PC-9 (cell line): Measurements from ENCODE around the gene NMS. TPM values are rescaled to one million over a fixed set of nuclear protein-coding genes. Genes with fewer than 3 reads are reported as not detected.

Source experiments
- BruUV-seq: library from RNA; stranded (reverse); fragments of 400-500 nt; replicated peaks from 2 replicates; lab custom pipeline; 2021; lab: Mats Ljungman, UMichigan
- CTCF ChIA-PET: fragments of 300-600 bp; sonication (Branson Sonifier 250); formaldehyde crosslinking; loops from one replicate; lab custom pipeline; 2022; ENCODE audit warnings: antibody characterized with exemption; lab: Charles Lee
- POLR2A ChIA-PET: fragments of 300-600 bp; sonication (Branson Sonifier 250); formaldehyde crosslinking; loops from one replicate; lab custom pipeline; 2022; ENCODE audit warnings: antibody characterized with exemption; ENCODE audit not compliant: unreplicated experiment; lab: Charles Lee
- DNase-seq, 2 experiments: peaks; one replicate each; pipeline versions ENCODE4 v3.0.0 to v3.0.0-alpha.2; 2015 to 2022; ENCODE audit warnings: mixed read lengths in 1 of 2
- H2AFZ ChIP-seq: fragments of 200-600 bp; sonication (generic); 2 replicates; pipeline ENCODE4 v1.8.1; 2017; ENCODE audit warnings: antibody characterized with exemption
- H3F3A ChIP-seq: fragments of 200-600 bp; sonication (generic); 2 replicates; pipeline ENCODE4 v1.8.1; 2017; ENCODE audit warnings: antibody characterized with exemption, mild to moderate bottlenecking, low read depth; ENCODE audit not compliant: insufficient read depth
- H3K27ac ChIP-seq: fragments of 200-600 bp; sonication (generic); 2 replicates; pipeline ENCODE4 v1.6.1; 2016; ENCODE audit warnings: mixed run types
- H3K27me3 ChIP-seq: fragments of 200-600 bp; sonication (generic); 2 replicates; pipeline ENCODE4 v1.6.1; 2016; ENCODE audit warnings: low read depth, mixed run types; ENCODE audit not compliant: insufficient read depth
- H3K36me3 ChIP-seq: fragments of 200-600 bp; sonication (generic); 2 replicates; pipeline ENCODE4 v1.6.1; 2016; ENCODE audit warnings: low read depth, mixed run types
- H3K4me1 ChIP-seq: fragments of 200-600 bp; sonication (generic); replicated peaks from 2 replicates; pipeline ENCODE4 v1.6.1; 2016; ENCODE audit warnings: mixed run types; ENCODE audit not compliant: insufficient read depth
- H3K4me2 ChIP-seq: fragments of 200-600 bp; sonication (generic); 2 replicates; pipeline ENCODE4 v1.6.1; 2017; ENCODE audit warnings: mixed run types
- H3K4me3 ChIP-seq: fragments of 200-600 bp; sonication (generic); 2 replicates; pipeline ENCODE4 v1.6.1; 2016; ENCODE audit warnings: mixed run types
- H3K79me2 ChIP-seq: fragments of 200-600 bp; sonication (generic); 2 replicates; pipeline ENCODE4 v1.6.1; 2017; ENCODE audit warnings: low read depth, mixed run types
- H3K9me2 ChIP-seq: fragments of 200-600 bp; sonication (generic); 2 replicates; pipeline ENCODE4 v1.8.1; 2017; ENCODE audit warnings: mild to moderate bottlenecking; ENCODE audit not compliant: insufficient read depth
- H3K9me3 ChIP-seq: fragments of 200-600 bp; sonication (generic); 2 replicates; pipeline ENCODE4 v1.8.1; 2016; ENCODE audit warnings: low read depth; ENCODE audit not compliant: insufficient read depth
- H4K20me1 ChIP-seq: fragments of 200-600 bp; sonication (generic); 2 replicates; pipeline ENCODE4 v1.8.1; 2017; ENCODE audit not compliant: insufficient read depth
- CTCF ChIP-seq: fragments of 200-600 bp; sonication (generic); conservative IDR thresholded peaks from 2 replicates; pipeline ENCODE4 v1.6.1; 2017; ENCODE audit warnings: mixed run types, antibody characterized with exemption, mild to moderate bottlenecking, moderate library complexity
- EZH2 ChIP-seq: fragments of 200-600 bp; sonication (generic); IDR thresholded peaks from 2 replicates; pipeline ENCODE4 v1.8.0; 2017; ENCODE audit warnings: antibody characterized with exemption, low read depth
- intact Hi-C: fragments of 100-400 bp; cut with micrococcal nuclease; formaldehyde crosslinking; loops from one replicate; pipeline ENCODE4 v1.10.0; 2022; ENCODE audit not compliant: unreplicated experiment
- total RNA-seq: library from RNA; stranded (reverse); gene quantifications from 2 replicates; pipeline ENCODE4 v1.2.3, GENCODE V29; 2021

Gene NMS
- total RNA-seq, 1 experiment from 2014 or later, result not detected

DNA sequence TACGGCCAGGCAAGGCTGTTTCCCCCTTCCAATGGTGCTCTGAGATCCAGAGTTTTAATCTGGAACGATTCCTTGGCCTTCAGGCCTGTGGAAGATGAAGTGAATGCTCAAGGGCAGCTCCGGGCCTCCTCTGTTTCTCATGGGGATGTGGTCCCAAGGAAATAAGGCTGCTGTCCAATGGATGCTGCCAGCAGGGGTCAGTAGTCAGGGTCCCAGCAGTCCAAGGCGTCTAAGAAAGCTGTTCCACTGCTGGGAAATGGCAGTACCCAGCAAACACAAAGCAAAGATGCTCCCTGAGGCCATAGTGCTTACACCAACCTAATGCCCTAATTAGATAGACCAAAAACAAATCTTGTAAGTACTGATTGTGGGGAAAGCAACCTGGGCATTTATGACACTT lies 12.5 kb downstream of the NMS start:
- POLR2A ChIA-PET, result no interaction called here
- intact Hi-C loops, result no loop called here
- H2AFZ ChIP-seq, result no peak overlapping the region

DNA sequence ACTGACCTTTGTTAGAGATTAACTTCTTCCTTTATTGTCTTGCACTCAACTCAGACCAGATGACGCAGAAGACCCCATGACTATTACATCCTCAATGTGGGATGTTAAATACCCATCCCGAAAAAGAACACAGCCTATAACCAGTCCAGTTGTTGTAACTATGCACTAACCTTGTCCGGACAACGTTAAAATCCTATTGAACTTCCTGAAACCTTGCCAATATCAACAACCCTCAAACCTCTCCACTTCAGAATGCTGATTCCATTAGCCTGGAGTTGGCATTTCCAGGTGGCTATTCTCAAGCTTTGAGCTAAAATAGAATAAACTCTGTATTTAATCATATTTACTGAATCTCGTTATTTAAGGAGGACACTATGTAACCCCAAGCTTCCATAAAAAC lies 13.6 kb downstream of the NMS start:
- no peaks in the 10 kb centered on the region for H3K9me2 ChIP-seq
- ChIA-PET POLR2A (no interaction called here), CTCF (no interaction called here)
- no peak overlapping the region for H3K27ac ChIP-seq
- H3K4me2 ChIP-seq, result no peak overlapping the region
- no TSS peak for BruUV-seq
- no peak for TF ChIP-seq CTCF
- TF ChIP-seq EZH2, result no peak
- H3K79me2 ChIP-seq, result no peaks in the 10 kb centered on the region
- peaks cover 4% of the 10 kb centered on the region; the same call in 1 of the 2 replicates for H3K9me3 ChIP-seq
- no peak overlapping the region for H3K4me3 ChIP-seq
- intact Hi-C loops, result no loop called here
- DNase-seq, result no peak
- no peak overlapping the region for H2AFZ ChIP-seq
- H3K4me1 ChIP-seq, result no peaks in the 10 kb centered on the region
- peaks cover 96% of the 10 kb centered on the region for H3K27me3 ChIP-seq
- no peaks in the 10 kb centered on the region for H3F3A ChIP-seq
- H4K20me1 ChIP-seq, result no peaks in the 10 kb centered on the region
- H3K36me3 ChIP-seq, result no peaks in the 10 kb centered on the region

More for the DNA sequence above, 12.5 kb downstream of the NMS start:
- no peaks in the 10 kb centered on the region for H3K36me3 ChIP-seq
- no peak for DNase-seq
- no peaks in the 10 kb centered on the region for H3K4me1 ChIP-seq
- H3K4me3 ChIP-seq, result no peak overlapping the region
- TF ChIP-seq EZH2 (no peak), CTCF (no peak; the same call in 1 of the 2 replicates)
- H3K9me3 ChIP-seq, result peaks cover 4% of the 10 kb centered on the region; the same call in 1 of the 2 replicates
- H3F3A ChIP-seq, result no peaks in the 10 kb centered on the region
- no peak overlapping the region for H3K27ac ChIP-seq
- no peaks in the 10 kb centered on the region for H3K9me2 ChIP-seq
- H3K4me2 ChIP-seq, result no peak overlapping the region
- no peaks in the 10 kb centered on the region for H3K79me2 ChIP-seq
- no TSS peak for BruUV-seq
- peaks cover 98% of the 10 kb centered on the region for H3K27me3 ChIP-seq
- CTCF ChIA-PET, result no interaction called here
- H4K20me1 ChIP-seq, result no peaks in the 10 kb centered on the region

GRCh38 chr2:100484390-100484789 lies 14.1 kb downstream of the NMS start:
- intact Hi-C loops, result no loop called here
- no peak overlapping the region for H2AFZ ChIP-seq

More at GRCh38 chr2:100484390-100484789, 14.1 kb downstream of the NMS start:
- no peaks in the 10 kb centered on the region for H4K20me1 ChIP-seq
- no peak overlapping the region for H3K27ac ChIP-seq
- no TSS peak for BruUV-seq
- POLR2A ChIA-PET, result no interaction called here
- TF ChIP-seq CTCF, result no peak
- TF ChIP-seq EZH2, result no peak
- no peak for DNase-seq
- CTCF ChIA-PET, result no interaction called here
- no peaks in the 10 kb centered on the region for H3K4me1 ChIP-seq
- no peak overlapping the region for H3K4me3 ChIP-seq
- H3K79me2 ChIP-seq, result no peaks in the 10 kb centered on the region
- H3F3A ChIP-seq, result no peaks in the 10 kb centered on the region
- peaks cover 4% of the 10 kb centered on the region; the same call in 1 of the 2 replicates for H3K9me3 ChIP-seq
- no peak overlapping the region for H3K4me2 ChIP-seq
- no peaks in the 10 kb centered on the region for H3K36me3 ChIP-seq
- peaks cover 94% of the 10 kb centered on the region for H3K27me3 ChIP-seq
- no peaks in the 10 kb centered on the region for H3K9me2 ChIP-seq
